HUDEP-2 (cell line): ENCODE measurements around the gene APOC4.
A peak's percentile ranks its signal among the peaks of the same experiment; 100 is the strongest.
"Not testable (repeated sequence)": the region's sequence is repeated elsewhere in the genome, so short reads cannot be mapped to it uniquely, and the experiment has no call there.

Experiments used
- DNase-seq, 76 experiments: peaks; one replicate each; lab custom pipeline; 2025; ENCODE audit not compliant: unreplicated experiment in 76 of 76; lab: John Stamatoyannopoulos, UW

APOC4 gene

GRCh38 chr19:44955505-44956439, 13.7 kb downstream of the APOC4 start:
- peak in 7 of 76 experiments; percentile 11 to 40 (median 20) for DNase-seq

- no peak for DNase-seq
Measured at GRCh38 chr19:44957526-44957925, 15.5 kb downstream of the APOC4 start.

GRCh38 chr19:44958090-44958489, 16.1 kb downstream of the APOC4 start:
- no peak for DNase-seq

DNA sequence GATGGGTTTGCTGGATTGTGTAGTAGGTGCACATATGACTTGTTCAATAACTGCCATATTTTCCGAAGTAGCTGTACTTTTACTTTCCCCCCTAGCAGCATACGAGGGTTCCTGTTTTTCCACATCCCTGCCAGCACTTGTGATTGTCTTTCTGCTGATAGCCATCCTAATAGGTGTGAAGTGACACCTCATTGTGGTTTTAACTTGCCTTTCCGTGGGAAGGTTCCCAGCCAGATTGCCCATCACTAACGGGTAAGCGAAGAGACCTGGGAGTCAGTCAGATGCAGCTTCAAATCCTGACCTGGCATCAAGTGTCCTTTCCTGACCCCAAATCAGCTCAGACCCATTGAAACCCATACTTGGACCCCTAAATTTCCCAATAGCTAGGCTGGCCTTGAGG, 17.7 kb downstream of the APOC4 start:
- no peak for DNase-seq

DNA sequence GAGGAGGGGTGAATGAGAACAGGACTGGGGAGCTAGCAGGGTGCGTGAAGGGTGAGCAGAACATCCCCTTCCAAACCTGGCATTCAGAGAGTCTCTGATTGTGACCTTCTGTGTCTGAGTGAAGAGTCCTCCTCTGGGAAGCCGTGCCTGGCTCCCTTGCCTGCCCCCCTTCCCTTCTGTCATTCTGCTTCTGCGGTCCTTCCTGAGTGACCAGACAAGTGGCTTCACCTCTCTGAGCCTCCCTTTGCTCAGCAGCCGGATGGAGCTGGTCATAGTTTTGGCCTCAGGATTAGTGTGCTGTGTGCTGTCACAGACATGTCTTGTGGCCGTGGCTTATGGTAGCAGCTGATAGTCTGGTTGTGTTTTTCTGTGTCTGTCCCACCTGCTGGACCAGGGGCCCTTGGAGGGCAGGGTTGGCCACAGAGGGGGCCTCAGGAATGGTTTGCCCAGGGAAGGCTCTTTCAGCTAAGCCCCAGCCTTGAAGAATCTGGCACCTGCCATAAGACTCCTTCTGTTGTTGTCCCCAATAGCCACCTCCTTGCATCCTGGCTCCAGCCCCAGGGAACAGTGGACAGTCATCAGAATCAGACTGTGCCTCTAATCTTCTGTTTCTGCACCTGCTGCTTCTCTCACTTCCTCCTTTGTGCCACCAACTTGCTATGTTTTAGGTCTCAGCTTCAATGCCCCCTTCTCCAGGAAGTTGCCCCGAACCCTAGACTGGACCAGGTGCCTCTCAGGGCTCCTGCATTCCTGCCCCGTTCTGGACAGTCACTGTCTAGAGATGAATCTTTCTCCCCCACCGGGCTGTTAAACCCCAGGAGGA, 19.1 kb downstream of the APOC4 start:
- DNase-seq: no peak

DNA sequence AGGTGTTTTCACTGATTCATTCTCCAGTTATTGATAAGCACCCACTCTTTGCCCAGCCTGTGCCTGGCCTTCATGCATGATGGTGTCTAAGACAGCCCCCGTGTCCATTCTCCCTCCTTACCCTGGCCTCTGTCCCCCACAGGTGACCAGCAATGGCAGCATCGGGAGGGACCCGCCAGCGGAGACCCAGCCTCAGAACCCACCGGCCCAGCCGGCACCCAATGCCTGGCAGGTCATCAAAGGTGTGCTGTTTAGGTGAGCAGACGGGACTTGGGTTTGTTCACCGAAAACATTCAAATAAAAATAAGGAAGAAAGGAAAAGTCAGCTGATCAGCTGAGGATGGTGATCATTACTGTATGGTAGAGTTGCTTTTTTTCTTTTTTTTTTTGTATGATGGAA, 19.8 kb downstream of the APOC4 start:
- DNase-seq: no peak

DNA sequence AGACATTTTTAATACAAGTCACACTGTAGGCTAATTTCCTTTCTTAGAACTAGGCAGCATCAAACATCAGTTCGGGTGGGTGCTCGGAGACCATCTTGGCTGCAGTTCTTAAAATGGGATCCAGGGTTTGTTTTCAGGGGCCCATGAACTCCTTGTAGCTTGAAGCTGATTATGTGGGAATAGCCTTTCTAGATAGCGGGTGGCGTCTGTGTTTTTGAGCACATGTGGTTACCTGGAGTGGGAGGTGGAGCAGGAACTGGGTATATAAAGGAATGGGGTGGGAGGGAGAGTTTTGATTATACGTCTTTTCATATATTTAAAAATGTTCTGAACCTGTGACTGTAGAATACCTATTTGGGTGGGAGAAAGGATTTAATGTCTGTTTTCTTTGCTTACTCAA, 26.1 kb downstream of the APOC4 start:
- no peak for DNase-seq

DNA sequence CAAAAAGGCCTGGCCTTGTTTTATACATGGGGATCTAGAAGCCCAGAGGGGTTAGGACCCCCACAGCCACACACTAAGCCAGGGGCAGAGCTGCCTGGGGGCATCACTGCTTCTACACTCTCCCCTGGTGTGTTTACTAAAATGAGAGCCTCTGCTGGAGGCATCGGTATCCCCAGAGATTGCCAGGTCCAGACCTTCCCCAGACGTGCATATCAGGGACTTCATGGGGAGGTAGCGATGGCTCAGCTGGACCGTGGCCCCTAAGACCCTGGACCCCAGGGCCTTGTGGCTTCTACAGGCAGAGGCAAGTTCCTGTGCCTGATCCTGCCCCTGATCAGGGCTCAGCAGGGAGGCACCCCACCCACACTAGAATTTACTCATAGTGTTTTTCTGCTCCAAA, 26.6 kb downstream of the APOC4 start:
- no peak for DNase-seq

GRCh38 chr19:44969437-44969836, 27.4 kb downstream of the APOC4 start:
- DNase-seq: no peak

DNA sequence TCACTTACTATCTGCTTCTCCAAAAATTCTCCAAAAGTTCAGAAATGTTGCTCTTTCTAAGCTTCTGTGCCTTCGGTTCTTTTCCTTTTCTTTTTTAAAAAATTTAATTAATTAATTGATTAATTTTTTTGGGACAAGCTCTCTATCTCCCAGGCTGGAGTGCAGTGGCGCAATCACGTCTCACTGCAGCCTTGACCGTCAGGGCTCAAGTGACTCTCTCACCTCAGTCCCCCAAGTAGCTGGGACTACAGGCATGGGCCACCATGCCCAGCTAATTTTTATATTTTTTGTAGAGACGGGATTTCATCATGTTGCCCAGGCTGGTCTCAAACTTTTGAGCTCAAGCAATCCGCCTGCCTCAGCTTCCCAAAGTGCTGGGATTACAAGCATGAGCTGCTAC, 29.4 kb downstream of the APOC4 start:
- DNase-seq: not testable (repeated sequence)

GRCh38 chr19:44972802-44973201, 30.8 kb downstream of the APOC4 start:
- peak in 74 of 76 experiments; percentile 21 to 96 (median 85) for DNase-seq

- no peak for DNase-seq
Measured at GRCh38 chr19:44973982-44974735, 32.1 kb downstream of the APOC4 start.

- no peak for DNase-seq
Measured at GRCh38 chr19:44974857-44975256, 32.8 kb downstream of the APOC4 start.

DNA sequence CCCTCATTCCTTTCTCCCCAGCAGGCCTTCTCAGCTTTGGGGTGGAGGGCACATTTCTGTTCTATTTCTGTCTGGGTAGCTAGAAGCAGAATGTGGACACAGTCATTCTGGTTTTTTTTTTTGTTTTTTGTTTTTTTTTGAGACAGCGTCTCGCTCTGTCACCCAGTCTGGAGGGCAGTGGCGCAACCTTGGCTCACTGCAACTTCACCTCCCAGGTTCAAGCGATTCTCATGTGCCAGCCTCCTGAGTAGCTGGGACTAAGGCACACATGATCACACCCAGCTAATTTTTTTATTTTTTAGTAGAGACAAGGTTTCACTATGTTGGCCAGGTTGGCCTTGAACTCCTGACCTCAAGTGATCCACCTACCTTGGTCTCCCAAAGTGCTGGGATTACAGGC, 33.4 kb downstream of the APOC4 start:
- no peak for DNase-seq

DNA sequence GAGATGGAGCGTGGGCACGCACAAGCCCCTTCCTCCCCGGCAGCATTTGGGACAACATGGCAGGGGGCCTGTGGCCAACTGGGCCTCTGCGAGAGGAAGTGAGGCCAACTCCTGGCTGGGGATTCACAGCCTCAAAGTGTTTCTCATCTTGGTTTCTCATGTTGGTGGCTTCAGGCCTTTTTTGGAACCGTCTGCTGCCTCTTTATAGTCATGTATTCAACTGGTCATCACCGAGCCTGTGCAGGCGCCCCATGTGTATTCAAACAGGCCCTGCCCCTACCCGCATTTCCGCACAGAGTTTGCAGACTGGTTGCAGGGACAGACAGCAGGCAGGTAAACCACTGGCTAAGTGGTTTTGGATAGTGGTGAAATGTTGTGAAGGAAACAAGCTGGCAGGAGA, 42.0 kb downstream of the APOC4 start:
- DNase-seq: no peak

- no peak for DNase-seq
Measured at GRCh38 chr19:44985445-44985844, 43.4 kb downstream of the APOC4 start.

GRCh38 chr19:44986389-44986788, 44.4 kb downstream of the APOC4 start:
- DNase-seq: no peak

DNA sequence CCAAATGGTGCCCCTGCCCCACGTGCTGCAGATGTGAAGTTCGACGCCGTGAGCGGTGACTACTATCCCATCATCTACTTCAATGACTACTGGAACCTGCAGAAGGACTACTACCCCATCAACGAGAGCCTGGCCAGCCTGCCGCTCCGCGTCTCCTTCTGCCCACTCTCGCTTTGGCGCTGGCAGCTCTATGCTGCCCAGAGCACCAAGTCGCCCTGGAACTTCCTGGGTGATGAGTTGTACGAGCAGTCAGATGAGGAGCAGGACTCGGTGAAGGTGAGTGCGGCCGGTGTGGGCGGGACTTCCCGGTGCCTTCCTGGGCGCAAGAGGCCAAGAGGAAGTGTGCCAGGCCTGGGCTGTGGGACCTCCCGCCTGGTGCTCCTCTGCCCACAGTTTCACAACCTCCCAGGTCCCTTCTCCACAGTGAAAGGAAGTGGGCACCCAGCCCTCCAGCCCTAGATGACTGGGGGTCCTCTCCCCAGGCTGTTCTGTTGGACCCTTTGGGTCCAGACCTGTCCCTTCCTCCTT, 45.2 kb downstream of the APOC4 start:
- DNase-seq: no peak

GRCh38 chr19:44988273-44988672, 46.2 kb downstream of the APOC4 start:
- no peak for DNase-seq

GRCh38 chr19:44988896-44989556, 47.0 kb downstream of the APOC4 start:
- peak in 71 of 76 experiments; percentile 15 to 86 (median 67) for DNase-seq
